Medulla oblongata (tissue), 1 donor: ENCODE measurements around the gene ATP2B3.

ENCODE experiments used
- DNase-seq: peaks from one replicate; pipeline ENCODE4 v3.0.0-alpha.2; 2015; ENCODE audit errors: extremely low spot score

Gene ATP2B3

DNA sequence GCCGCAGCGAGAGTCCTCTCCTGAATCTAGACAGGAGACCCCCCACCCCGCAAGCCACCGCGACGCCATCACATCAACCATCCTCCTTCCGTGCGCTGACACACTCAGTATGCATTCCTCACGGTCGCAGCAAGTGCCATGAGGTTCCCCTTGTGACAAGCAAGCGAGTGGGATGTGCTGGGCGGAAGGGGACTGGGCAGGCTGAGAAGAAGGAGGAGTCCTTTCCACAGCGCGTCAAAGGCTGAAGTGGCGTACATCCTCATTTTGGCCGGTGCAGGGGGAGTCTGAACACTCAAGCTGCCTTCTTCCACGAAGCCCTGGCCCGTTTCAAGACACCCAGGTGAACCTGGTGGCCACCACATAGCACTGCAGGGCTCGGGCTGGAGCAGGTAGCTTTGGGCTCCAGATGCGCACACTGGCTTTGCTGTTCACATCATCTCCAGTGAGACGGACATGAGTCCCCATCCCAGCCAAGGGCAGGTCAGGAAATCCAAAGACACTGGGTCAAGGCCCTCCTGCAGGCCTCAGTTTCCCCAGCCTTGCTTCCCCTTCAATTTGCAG, 51.1 kb downstream of the ATP2B3 start:
- no peak for DNase-seq

- no peak for DNase-seq
These were observed 52.0 kb downstream of the ATP2B3 start for GRCh38 chrX:153569475-153569874.

DNA sequence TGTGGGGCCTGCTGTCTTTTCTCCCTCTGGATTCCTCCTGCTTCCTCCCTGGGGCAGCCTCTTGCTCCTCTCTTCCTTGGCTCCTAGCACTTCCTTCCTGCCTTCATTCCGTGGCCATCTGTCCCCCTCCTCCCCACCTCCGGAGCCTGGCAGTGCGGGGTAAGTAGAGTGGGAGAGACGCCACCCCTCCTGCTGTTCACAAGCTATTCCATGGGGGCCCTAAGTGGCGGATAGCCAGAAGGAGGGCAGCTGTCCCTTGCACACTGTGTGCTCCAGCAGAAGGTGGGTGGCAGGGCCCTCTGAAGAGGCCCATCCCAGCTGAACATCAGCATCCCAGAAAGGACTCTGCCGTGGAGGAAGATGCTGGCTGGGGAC, 54.1 kb downstream of the ATP2B3 start:
- no peak for DNase-seq

GRCh38 chrX:153572601-153573000, 55.2 kb downstream of the ATP2B3 start:
- no peak for DNase-seq

DNA sequence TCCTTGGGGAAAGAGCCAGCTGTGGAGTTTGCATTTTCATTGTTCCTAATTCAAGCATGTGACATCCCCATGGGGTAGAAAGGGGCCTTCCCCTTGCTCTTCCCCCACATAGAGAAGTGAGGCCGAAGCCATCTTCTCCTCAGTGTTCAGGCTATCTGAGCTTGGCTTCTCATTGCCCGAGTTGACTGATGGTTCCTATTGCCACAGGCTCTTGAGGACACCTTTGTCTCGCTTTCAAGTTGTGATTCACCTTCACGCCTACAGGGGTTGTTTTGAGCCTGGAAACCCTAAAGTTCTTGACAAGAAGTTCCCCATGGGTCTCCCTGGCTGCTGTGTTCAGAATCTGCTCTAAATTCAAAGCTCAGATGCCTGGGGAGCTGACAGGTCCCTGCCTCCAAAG, 56.5 kb downstream of the ATP2B3 start:
- DNase-seq, result no peak

DNA sequence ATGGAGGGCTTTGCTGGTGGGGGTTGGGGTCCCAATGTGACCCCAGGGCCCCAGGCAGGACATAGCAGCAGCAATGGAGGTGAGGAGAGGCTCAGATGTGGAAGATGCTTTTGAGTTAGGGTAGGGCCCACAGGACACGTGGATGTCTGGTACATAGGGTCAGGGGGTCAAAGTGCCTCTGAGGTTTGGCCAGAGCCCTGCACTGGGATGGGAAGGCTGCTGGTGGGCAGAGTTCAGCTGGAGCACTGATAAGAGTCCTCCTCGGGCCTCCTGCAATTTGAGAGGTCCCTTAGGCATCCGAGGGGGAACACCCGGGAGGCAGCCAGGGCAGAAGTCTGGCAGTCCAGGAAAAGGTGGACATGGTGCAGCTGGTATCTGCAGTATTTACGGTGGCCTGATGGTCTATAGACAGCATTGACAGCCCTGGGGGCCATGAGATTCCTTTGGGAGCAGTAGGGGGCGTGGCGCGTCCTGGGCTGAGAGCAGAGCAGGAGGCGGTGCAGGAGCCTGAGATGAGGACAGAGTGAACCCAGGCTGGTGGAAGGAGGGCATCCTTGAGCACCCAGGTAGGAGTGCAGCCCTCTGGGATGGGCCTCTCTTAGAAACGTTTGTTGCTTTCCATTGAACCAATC, 58.9 kb downstream of the ATP2B3 start:
- no peak for DNase-seq

DNA sequence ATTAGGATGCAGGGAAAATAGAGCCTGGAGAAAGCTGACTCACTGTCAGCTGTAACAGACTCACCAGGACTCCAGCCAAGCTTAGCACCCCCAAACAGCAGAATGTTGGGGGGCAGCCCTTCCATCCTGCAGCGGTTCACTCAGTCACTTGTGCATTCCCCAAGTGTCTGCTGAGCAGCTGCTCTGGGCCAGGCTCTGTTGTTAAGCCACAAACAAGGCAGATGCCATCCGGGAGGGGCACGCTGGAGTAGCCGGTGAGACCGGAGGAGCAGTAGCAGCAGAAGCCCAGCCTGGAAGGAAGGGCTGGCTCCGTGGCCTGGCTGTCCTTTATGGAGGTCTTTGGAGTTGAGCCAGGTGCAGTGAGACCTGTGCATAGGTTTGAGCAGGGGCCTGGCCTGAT, 59.5 kb downstream of the ATP2B3 start:
- no peak for DNase-seq

- DNase-seq, result no peak
These were observed 60.9 kb downstream of the ATP2B3 start for GRCh38 chrX:153578200-153578835.

GRCh38 chrX:153578889-153579288, 61.4 kb downstream of the ATP2B3 start:
- no peak for DNase-seq

DNA sequence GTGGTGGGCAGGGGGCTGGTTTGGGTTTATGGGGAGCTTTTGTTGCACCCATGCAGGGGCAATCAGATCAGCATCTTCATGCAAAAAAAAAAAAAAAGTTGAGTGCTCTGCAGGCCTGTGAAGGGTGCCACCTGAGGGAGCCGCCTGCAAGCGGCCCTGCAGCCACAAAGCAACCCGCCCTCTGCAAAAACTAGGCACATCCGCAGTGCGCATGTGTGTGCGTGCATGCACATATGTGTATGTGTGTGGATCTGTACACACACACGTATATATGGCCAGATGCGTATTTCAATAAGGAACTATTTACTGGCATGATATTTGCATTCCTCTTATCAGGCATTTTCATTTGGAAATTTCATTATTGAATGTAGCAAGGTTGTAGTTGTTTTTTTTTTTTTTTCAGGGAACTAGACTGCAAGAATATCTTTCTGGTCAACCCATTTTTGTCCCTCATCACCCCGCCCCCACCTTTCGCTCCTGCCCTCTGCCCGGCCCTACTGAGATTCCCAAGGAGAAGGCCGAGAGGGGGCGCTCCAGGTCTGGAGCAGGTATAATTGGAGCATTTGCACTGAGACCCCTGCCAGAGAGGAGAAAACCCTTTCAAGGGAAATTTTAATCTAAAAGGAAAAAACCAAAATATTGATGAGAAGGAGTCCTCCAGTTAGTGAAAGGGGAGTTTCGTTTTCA, 63.4 kb downstream of the ATP2B3 start:
- no peak for DNase-seq

GRCh38 chrX:153582896-153583295, 65.5 kb downstream of the ATP2B3 start:
- DNase-seq, result peak; percentile 11

DNA sequence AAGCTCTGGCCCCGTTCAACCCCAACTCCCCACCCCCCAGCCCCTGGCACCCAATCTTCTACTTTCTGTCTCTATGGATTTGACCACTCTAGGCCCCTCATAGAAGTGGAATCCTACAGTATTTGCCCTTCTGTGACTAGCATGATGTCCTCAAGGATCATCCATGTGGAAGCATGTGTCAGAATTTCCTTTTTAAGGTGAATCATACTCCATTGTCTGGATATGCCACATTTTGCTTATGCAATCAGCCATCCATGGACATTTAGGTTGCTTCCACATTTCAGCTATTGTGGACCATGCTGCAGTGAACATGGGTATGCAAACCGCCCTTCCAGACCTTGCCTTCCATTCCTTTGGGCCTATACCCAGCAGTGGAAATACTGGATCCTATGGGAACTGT, 66.0 kb downstream of the ATP2B3 start:
- DNase-seq, result no peak

- no peak for DNase-seq
These were observed 68.4 kb downstream of the ATP2B3 start for GRCh38 chrX:153585827-153586226.

DNA sequence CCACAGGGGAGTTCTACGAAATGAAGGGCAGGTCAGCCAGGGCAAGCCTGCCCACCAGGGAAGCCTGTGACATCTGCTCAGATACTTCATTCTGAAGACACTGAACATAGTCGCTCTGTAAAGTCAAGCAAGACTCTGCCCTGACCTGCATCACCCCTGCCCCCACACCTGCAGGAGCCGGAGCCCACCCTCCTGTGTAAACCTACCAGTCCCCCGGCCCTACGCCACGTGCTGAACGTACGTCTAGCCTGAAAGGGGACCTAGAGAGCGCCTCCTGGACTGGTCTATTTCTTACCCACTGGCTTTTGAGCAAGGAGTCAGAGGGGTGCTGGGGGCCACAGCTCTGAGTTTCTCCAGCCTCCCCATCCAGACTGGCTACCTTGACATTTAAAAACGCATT, 69.9 kb downstream of the ATP2B3 start:
- no peak for DNase-seq

DNA sequence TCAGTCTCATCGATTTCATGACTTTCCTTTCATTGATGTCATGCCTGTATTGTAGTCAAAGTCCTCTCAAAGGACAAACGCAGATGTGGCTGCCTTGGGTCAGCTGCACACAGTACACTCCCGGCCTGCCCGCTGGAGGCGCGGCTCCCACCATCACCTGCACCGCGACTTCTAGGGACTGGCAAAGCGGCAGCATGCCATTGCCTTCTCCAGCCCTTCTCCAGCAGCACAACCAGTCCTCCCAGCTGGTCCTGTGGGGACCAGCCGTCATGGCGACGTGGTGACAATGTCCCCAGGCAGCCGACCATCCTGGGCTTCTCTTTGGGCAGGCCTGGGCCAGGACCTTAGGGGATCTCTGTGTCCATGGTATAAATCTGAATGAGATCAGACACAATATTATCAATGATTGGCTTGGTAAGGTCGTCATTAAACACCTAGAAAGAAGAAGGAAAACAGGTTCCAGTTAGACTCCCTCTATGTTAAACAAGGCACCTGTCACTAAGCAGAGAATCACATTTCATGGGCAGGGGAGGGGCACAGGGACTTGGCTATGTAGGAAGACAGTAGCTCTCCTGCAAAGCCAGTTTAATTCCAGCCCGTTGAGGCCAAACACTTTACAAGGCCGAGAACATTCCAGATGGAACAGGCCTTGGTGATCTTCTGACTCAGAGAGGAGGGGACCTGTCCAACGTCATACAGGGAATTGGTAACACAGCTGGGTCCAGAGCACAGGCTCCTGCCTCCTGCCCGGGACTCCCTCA, 70.8 kb downstream of the ATP2B3 start:
- DNase-seq, result no peak

GRCh38 chrX:153588782-153589446, 71.5 kb downstream of the ATP2B3 start:
- DNase-seq, result no peak

DNA sequence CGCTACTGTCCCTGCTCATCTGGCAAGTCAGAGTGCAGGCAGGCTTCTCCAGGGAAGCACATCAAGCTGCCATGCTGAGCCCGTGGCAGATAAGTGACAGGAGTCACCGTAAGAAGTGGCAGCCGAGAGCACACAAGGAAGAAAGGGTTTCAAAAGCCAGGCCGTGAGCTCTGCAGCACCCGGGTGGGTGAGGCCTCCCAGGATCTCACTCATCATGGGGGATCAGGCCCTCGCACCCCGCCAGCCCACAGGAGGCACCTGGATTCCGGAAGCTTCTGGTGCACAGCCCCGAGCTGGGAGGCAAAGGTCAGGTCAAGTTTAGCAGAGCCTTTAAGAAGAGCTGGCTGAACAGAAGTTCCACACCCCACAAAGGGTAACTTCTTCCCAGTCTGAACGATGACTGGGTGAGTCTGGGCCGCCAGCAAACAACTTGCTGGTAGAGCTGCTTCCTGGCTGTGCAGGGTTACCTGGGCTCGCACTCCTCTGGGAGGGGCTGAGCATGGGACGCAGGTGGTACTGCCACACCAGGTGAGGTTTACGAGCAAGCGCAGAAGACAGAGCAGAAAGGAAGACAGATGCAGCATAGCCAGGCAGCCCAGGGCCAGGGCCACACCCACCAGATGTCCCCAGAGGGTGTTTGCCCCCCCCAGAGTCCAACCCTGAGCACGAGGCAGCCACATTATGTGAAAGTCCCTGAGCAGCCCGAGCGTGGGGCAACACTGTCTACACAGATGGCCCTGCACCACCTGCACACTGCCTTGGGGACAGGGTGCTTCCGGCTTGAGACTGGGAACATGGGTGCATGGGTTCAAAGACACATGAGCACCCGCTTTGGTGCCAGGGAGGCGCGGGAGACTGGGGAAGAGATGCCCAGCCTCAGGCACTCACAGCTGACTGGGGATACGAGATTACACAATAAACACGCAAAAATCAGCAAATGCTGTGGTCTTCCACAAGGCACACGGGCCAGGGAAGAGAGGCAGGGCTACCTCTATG, 73.8 kb downstream of the ATP2B3 start:
- DNase-seq, result no peak

- DNase-seq, result no peak
These were observed 74.8 kb downstream of the ATP2B3 start for GRCh38 chrX:153592091-153592833.

DNA sequence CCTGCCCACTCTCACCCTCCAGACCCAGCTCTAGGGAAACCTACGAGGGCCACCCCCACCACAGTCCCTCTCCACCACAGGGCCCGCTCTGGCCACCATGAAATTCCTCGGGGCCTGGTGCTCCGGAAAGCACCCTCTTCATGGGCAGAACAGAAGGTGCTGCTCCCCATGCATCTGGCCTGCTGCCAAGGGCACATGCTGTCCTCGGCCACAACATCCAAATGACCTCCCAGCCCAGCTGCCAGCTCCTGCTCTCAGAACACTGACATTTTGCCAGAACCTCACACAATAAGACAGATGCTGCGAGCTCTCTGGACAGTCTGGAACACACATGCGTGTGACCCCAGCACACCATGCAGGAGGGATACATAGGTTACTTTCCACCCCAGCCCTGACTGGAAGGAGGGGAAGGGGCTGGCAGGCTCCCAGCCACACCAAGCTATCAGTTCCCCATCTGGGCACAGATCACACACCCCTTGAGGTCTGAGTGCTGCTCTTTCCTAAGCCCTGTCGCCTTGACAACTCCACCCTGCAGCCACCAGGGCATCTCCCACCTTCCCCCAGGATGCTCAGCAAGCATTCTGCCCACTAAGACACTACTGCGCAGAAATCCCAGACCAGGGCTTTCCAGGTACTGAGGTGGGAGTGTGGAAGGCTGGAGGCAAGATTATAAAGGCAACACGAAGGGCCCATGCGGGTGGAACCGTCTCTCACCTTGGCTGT, 75.7 kb downstream of the ATP2B3 start:
- DNase-seq, result peak; percentile 45
